OCI-LY7 (cell line): Measurements from ENCODE around the gene THAP6.
"Not testable (repeated sequence)": the region's sequence is repeated elsewhere in the genome, so short reads cannot be mapped to it uniquely, and the experiment has no call there.

Experiments used
- EZH2phosphoT487 ChIP-seq: fragments of 200-600 bp; sonication (generic); IDR thresholded peaks from 2 replicates; pipeline ENCODE4 v1.6.1; 2018; ENCODE audit warnings: low read depth, borderline replicate concordance, mild to moderate bottlenecking, mixed run types, antibody characterized with exemption, low read length, moderate library complexity, mixed read lengths
- TF ChIP-seq, protein P1 (sequence below): fragments of 200-600 bp; sonication (generic); conservative IDR thresholded peaks from 2 replicates; pipeline ENCODE4 v1.5.1; 2014; ENCODE audit warnings: mild to moderate bottlenecking, antibody characterized with exemption, low read length, moderate library complexity, mixed read lengths

DNA sequence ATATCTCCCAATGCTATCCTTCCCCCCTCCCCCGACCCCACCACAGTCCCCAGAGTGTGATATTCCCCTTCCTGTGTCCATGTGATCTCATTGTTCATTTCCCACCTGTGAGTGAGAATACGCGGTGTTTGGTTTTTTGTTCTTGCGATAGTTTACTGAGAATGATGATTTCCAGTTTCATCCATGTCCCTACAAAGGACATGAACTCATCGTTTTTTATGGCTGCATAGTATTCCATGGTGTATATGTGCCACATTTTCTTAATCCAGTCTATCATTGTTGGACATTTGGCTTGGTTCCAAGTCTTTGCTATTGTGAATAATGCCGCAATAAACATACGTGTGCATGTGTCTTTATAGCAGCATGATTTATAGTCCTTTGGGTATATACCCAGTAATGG, 5.2 kb downstream of the THAP6 start:
- TF ChIP-seq, protein P1, sequence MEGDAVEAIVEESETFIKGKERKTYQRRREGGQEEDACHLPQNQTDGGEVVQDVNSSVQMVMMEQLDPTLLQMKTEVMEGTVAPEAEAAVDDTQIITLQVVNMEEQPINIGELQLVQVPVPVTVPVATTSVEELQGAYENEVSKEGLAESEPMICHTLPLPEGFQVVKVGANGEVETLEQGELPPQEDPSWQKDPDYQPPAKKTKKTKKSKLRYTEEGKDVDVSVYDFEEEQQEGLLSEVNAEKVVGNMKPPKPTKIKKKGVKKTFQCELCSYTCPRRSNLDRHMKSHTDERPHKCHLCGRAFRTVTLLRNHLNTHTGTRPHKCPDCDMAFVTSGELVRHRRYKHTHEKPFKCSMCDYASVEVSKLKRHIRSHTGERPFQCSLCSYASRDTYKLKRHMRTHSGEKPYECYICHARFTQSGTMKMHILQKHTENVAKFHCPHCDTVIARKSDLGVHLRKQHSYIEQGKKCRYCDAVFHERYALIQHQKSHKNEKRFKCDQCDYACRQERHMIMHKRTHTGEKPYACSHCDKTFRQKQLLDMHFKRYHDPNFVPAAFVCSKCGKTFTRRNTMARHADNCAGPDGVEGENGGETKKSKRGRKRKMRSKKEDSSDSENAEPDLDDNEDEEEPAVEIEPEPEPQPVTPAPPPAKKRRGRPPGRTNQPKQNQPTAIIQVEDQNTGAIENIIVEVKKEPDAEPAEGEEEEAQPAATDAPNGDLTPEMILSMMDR: not testable (repeated sequence)
- not testable (repeated sequence) for TF ChIP-seq EZH2phosphoT487
